ENCODE data around the gene OBI1. TPM values are rescaled to one million over a fixed set of nuclear protein-coding genes. Genes with fewer than 3 reads are reported as not detected.

OBI1 gene
- total and polyA plus RNA-seq, 2 donors (not counting 1 experiment from before 2014, with no cell fraction given): 3.1 to 15.4 TPM

- Histone ChIP-seq H3K27ac (ENCODE audit: low read length in 2 of 2) (no peak overlapping the region), H3K9me3 (ENCODE audit: control extremely low read depth in 1 of 3, control insufficient read depth in 2 of 3, insufficient read depth in 1 of 3, low read length in 2 of 3) (peaks cover 0 to 7% (median 0%) of the 10 kb centered on the region in 3 donors), H3K4me1 (ENCODE audit: control insufficient read depth in 2 of 2, insufficient read depth in 2 of 2, low read length in 2 of 2) (no peaks in the 10 kb centered on the region), H2AFZ (ENCODE audit: insufficient read depth, low read depth, low read length, poor library complexity, severe bottlenecking) (no peak overlapping the region), H3K9ac (ENCODE audit: low read length) (no peak overlapping the region), H4K20me1 (ENCODE audit: control insufficient read depth, insufficient read depth, low read length, poor library complexity, severe bottlenecking) (no peaks in the 10 kb centered on the region), H3K4me2 (replicated peaks; ENCODE audit: low read depth, low read length, poor library complexity, severe bottlenecking) (no peak overlapping the region), H3K4me3 (ENCODE audit: control extremely low read depth in 1 of 5, extremely low read depth in 1 of 5, insufficient read depth in 1 of 5, low read depth in 2 of 5, low read length in 4 of 5) (no peak overlapping the region), H3K27me3 (replicated peaks in 1 of 4; ENCODE audit: control extremely low read depth in 1 of 4, control insufficient read depth in 3 of 4, insufficient read depth in 4 of 4, low read length in 3 of 4) (peaks cover 0 to 10% (median under 1%) of the 10 kb centered on the region in 4 experiments), H3K79me2 (ENCODE audit: control insufficient read depth, insufficient read depth, low read length) (no peaks in the 10 kb centered on the region), H3K36me3 (replicated peaks in 1 of 2; ENCODE audit: control extremely low read depth in 1 of 2, control insufficient read depth in 1 of 2, extremely low read depth in 1 of 2, insufficient read depth in 2 of 2, low read length in 1 of 2) (no peaks in the 10 kb centered on the region)
- Mint-ChIP-seq H3K27me3 (peaks cover 24% of the 10 kb centered on the region), H3K4me3 (no peak overlapping the region), H3K9me3 (ENCODE audit: insufficient read depth) (no peaks in the 10 kb centered on the region), H3K27ac (no peak overlapping the region), H3K4me1 (no peaks in the 10 kb centered on the region)
- ATAC-seq (ENCODE audit: low read depth) (no peak), DNase-seq (no peak)
- intact Hi-C loops (cut with micrococcal nuclease): no loop called here
- WGBS (ENCODE audit: insufficient coverage): no CpG with 5 or more reads among the region's 6 CpGs
- ChIA-PET POLR2A (no interaction called here), CTCF (no interaction called here)
- TF ChIP-seq CTCF (IDR thresholded peaks at IDR 0.05) (no peak), EZH2 (IDR thresholded peaks at IDR 0.05; ENCODE audit: borderline replicate concordance, insufficient read depth, low read depth, low read length, poor library complexity, severe bottlenecking) (no peak)
These were observed 21.8 kb upstream of the OBI1 start for GRCh38 chr13:78680576-78681350.

- ATAC-seq (ENCODE audit: low read depth) (no peak), DNase-seq (no peak)
- H3K27ac ChIP-seq (ENCODE audit: low read length in 2 of 2): no peak overlapping the region
- H3K4me2 ChIP-seq (replicated peaks; ENCODE audit: low read depth, low read length, poor library complexity, severe bottlenecking): no peak overlapping the region
- Mint-ChIP-seq H3K4me1 (no peaks in the 10 kb centered on the region), H3K9me3 (ENCODE audit: insufficient read depth) (no peaks in the 10 kb centered on the region), H3K4me3 (no peak overlapping the region), H3K27ac (no peak overlapping the region), H3K27me3 (peaks cover 24% of the 10 kb centered on the region)
- peaks cover 0 to 7% (median 0%) of the 10 kb centered on the region in 3 donors for H3K9me3 ChIP-seq (ENCODE audit: control extremely low read depth in 1 of 3, control insufficient read depth in 2 of 3, insufficient read depth in 1 of 3, low read length in 2 of 3)
- ChIA-PET CTCF (no interaction called here), POLR2A (no interaction called here)
- H3K4me3 ChIP-seq (ENCODE audit: control extremely low read depth in 1 of 5, extremely low read depth in 1 of 5, insufficient read depth in 1 of 5, low read depth in 2 of 5, low read length in 4 of 5): no peak overlapping the region
- H3K27me3 ChIP-seq (replicated peaks in 1 of 4; ENCODE audit: control extremely low read depth in 1 of 4, control insufficient read depth in 3 of 4, insufficient read depth in 4 of 4, low read length in 3 of 4): peaks cover 0 to 10% (median under 1%) of the 10 kb centered on the region in 4 experiments
- no peak overlapping the region for H3K9ac ChIP-seq (ENCODE audit: low read length)
- H2AFZ ChIP-seq (ENCODE audit: insufficient read depth, low read depth, low read length, poor library complexity, severe bottlenecking): no peak overlapping the region
- TF ChIP-seq EZH2 (IDR thresholded peaks at IDR 0.05; ENCODE audit: borderline replicate concordance, insufficient read depth, low read depth, low read length, poor library complexity, severe bottlenecking) (no peak), CTCF (IDR thresholded peaks at IDR 0.05) (no peak)
- intact Hi-C loops (cut with micrococcal nuclease): no loop called here
- 84% methylated on average over 6 of the region's 8 CpGs for WGBS (ENCODE audit: insufficient coverage)
- no peaks in the 10 kb centered on the region for H3K79me2 ChIP-seq (ENCODE audit: control insufficient read depth, insufficient read depth, low read length)
- H4K20me1 ChIP-seq (ENCODE audit: control insufficient read depth, insufficient read depth, low read length, poor library complexity, severe bottlenecking): no peaks in the 10 kb centered on the region
- H3K36me3 ChIP-seq (replicated peaks in 1 of 2; ENCODE audit: control extremely low read depth in 1 of 2, control insufficient read depth in 1 of 2, extremely low read depth in 1 of 2, insufficient read depth in 2 of 2, low read length in 1 of 2): no peaks in the 10 kb centered on the region
- H3K4me1 ChIP-seq (ENCODE audit: control insufficient read depth in 2 of 2, insufficient read depth in 2 of 2, low read length in 2 of 2): no peaks in the 10 kb centered on the region
These were observed 21.2 kb upstream of the OBI1 start for GRCh38 chr13:78680115-78680561.

Measured in B cell (primary cell).